HepG2 (cell line): ENCODE results near the gene FGD6. TPM values are rescaled to one million over a fixed set of nuclear protein-coding genes. Genes with fewer than 3 reads are reported as not detected.

ENCODE experiments used
- ATAC-seq: fragments of 200-7000 bp; cut with Tn5 transposase; 3 replicates; pipeline ENCODE4 v1.9.1; 2020; ENCODE audit warnings: mild to moderate bottlenecking, moderate library complexity
- BruUV-seq: library from RNA; stranded (reverse); fragments of 400-500 nt; replicated peaks from 2 replicates; lab custom pipeline; 2021; lab: Mats Ljungman, UMichigan
- CTCF ChIA-PET: fragments of 300-600 bp; formaldehyde crosslinking; extraction: SDS; loops from one replicate; lab custom pipeline; 2021; ENCODE audit warnings: low total read pairs, inconsistent platforms, low intra/inter-chr PET ratio; lab: Yijun Ruan, JAX
- POLR2A ChIA-PET: fragments of 350-600 bp; sonication (Branson Sonifier 250); formaldehyde crosslinking; loops from one replicate; lab custom pipeline; 2020; ENCODE audit warnings: antibody characterized with exemption, inconsistent platforms; lab: Yijun Ruan, JAX
- DNase-seq: peaks from one replicate; pipeline ENCODE4 v3.0.0-alpha.2; 2015; ENCODE audit warnings: low spot score
- FAIRE-seq: peaks from 3 replicates; lab custom pipeline; 2011; peaks lifted over from hg19 to GRCh38; lab: Jason Lieb, UNC
- H2AFZ ChIP-seq: one replicate; pipeline ENCODE4 v1.6.1; 2011; ENCODE audit warnings: low read length, inconsistent platforms
- H3K27ac ChIP-seq: fragments of 300-600 bp; 3 replicates; pipeline ENCODE4 v1.8.0; 2011; ENCODE audit warnings: mixed run types, mild to moderate bottlenecking, mixed read lengths, low read length, inconsistent platforms; ENCODE audit not compliant: insufficient read depth; ENCODE audit errors: extremely low read length
- H3K27me3 ChIP-seq, 2 experiments: fragments of 200-600 bp in 1 of 2; 2 replicates in 1 of 2; 3 replicates in 1 of 2; pipeline versions ENCODE4 v1.6.0 to v1.8.0; 2011; ENCODE audit warnings: low read length in 2 of 2, mild to moderate bottlenecking in 2 of 2, moderate library complexity in 2 of 2, inconsistent platforms in 1 of 2; ENCODE audit not compliant: insufficient read depth in 2 of 2, control insufficient read depth in 1 of 2
- H3K36me3 ChIP-seq, 2 experiments: fragments of 200-600 bp in 1 of 2; replicated peaks in 1 of 2; 2 replicates in 1 of 2; 3 replicates in 1 of 2; pipeline versions ENCODE4 v1.5.1 to v1.8.0; 2011; ENCODE audit warnings: low read length in 2 of 2, inconsistent platforms in 1 of 2; ENCODE audit not compliant: insufficient read depth in 2 of 2, control insufficient read depth in 1 of 2
- H3K4me1 ChIP-seq: 2 replicates; pipeline ENCODE4 v1.5.1; 2012; ENCODE audit warnings: low read length, inconsistent platforms; ENCODE audit not compliant: insufficient read depth
- H3K4me2 ChIP-seq: 2 replicates; pipeline ENCODE4 v1.6.0; 2011; ENCODE audit warnings: low read depth, low read length, inconsistent platforms
- H3K4me3 ChIP-seq, 3 experiments: fragments of 200-600 bp in 1 of 3; sonication (generic), shearing (Covaris generic) in 1 of 3; replicated peaks in 1 of 3; 2 replicates each; pipeline ENCODE4 v1.5.1; 2011 to 2016; ENCODE audit warnings: low read length in 3 of 3, inconsistent platforms in 2 of 3, low read depth in 2 of 3, mild to moderate bottlenecking in 2 of 3, control low read depth in 1 of 3, mixed read lengths in 1 of 3; ENCODE audit not compliant: insufficient read depth in 1 of 3
- H3K79me2 ChIP-seq: one replicate; pipeline ENCODE4 v1.6.1; 2011; ENCODE audit warnings: low read length, inconsistent platforms; ENCODE audit not compliant: insufficient read depth
- H3K9ac ChIP-seq: 2 replicates; pipeline ENCODE4 v1.6.0; 2011; ENCODE audit warnings: mild to moderate bottlenecking, low read depth, low read length, inconsistent platforms; ENCODE audit not compliant: insufficient read depth
- H3K9me3 ChIP-seq: 2 replicates; pipeline ENCODE4 v1.5.1; 2012; ENCODE audit warnings: mild to moderate bottlenecking, low read length
- H4K20me1 ChIP-seq: 2 replicates; pipeline ENCODE4 v1.6.0; 2011; ENCODE audit warnings: inconsistent platforms, mild to moderate bottlenecking, low read length, moderate library complexity; ENCODE audit not compliant: insufficient read depth
- KDM6A ChIP-seq: IDR thresholded peaks from 2 replicates; pipeline ENCODE4 v1.6.1; 2016; ENCODE audit warnings: low read depth
- NCOA2 ChIP-seq: sonication (generic); formaldehyde crosslinking; IDR thresholded peaks from 2 replicates; pipeline ENCODE4 v1.8.0; 2022; ENCODE audit warnings: inconsistent platforms
- SOX5 ChIP-seq: IDR thresholded peaks from 2 replicates; pipeline ENCODE4 v1.6.1; 2016; ENCODE audit warnings: borderline replicate concordance
- ZFP1 ChIP-seq: IDR thresholded peaks from 2 replicates; pipeline ENCODE4 v1.6.1; 2016
- ZNF121 ChIP-seq: sonication (generic); formaldehyde crosslinking; IDR thresholded peaks from 2 replicates; pipeline ENCODE4 v1.5.0; 2020; ENCODE audit warnings: mild to moderate bottlenecking, missing genetic modification reagents
- ZNF232 ChIP-seq: sonication (generic); formaldehyde crosslinking; IDR thresholded peaks from 2 replicates; pipeline ENCODE4 v1.4.0; 2020; ENCODE audit warnings: missing genetic modification reagents, borderline replicate concordance
- ZNF263 ChIP-seq: sonication (generic); formaldehyde crosslinking; IDR thresholded peaks from 2 replicates; pipeline ENCODE4 v1.4.0; 2020; ENCODE audit warnings: missing genetic modification reagents
- ZNF776 ChIP-seq: sonication (generic); formaldehyde crosslinking; IDR thresholded peaks from 2 replicates; pipeline ENCODE4 v1.4.0; 2020; ENCODE audit warnings: mild to moderate bottlenecking, missing genetic modification reagents
- WGBS: methylation state at CpG from one replicate; pipeline ENCODE4 v1.1.6; 2017; ENCODE audit warnings: low lambda C conversion rate; 5-methylcytosine and 5-hydroxymethylcytosine counted together
- in situ Hi-C: cut with HindIII; loops from 2 replicates; pipeline ENCODE4 v1.10.0; 2017; ENCODE audit warnings: low pct_unique_long_range_greater_than_20kb; ENCODE audit not compliant: extremely low pct_ligation_motif_present
- intact Hi-C: fragments of 100-400 bp; cut with micrococcal nuclease; formaldehyde crosslinking; loops from one replicate; pipeline ENCODE4 v1.10.0; 2022; ENCODE audit not compliant: unreplicated experiment
- polyA plus RNA-seq, 8 experiments: library from polyadenylated mRNA; depleted of rRNA in 3 of 8; stranded (reverse) in 7 of 8; unstranded in 1 of 8; fragments of >200 nt; fragmentation: Illumina TruSeq in 4 of 8; extraction: Trizol in 4 of 8; gene quantifications; 2 replicates each; pipeline versions ENCODE4 v1.2.1 to v1.2.3, GENCODE V29; 2011 to 2016; ENCODE audit warnings: low read depth in 4 of 8, missing spikeins in 1 of 8, mixed read lengths in 1 of 8; ENCODE audit not compliant: insufficient read depth in 1 of 8
- total RNA-seq, 5 experiments: library from RNA; depleted of rRNA; stranded (reverse); fragments of >200 nt; fragmentation: Illumina TruSeq; extraction: Trizol; gene quantifications; 2 replicates each; pipeline ENCODE4 v1.2.3, GENCODE V29; 2016; ENCODE audit warnings: low read depth in 1 of 5
- TF ChIP-seq, protein P1 (sequence below), 2 experiments: fragments of 450-650 bp in 1 of 2; sonication (generic) in 1 of 2; formaldehyde crosslinking in 1 of 2; IDR thresholded peaks; 2 replicates each; pipeline versions ENCODE4 v1.6.1 to v1.8.0; 2016 to 2022; ENCODE audit warnings: antibody characterized with exemption in 1 of 2, mild to moderate bottlenecking in 1 of 2, missing genetic modification reagents in 1 of 2
- TF ChIP-seq, protein P2 (sequence below): sonication (generic); formaldehyde crosslinking; IDR thresholded peaks from 2 replicates; pipeline ENCODE4 v1.5.0; 2020; ENCODE audit warnings: missing genetic modification reagents
- TF ChIP-seq, protein P3 (sequence below): sonication (generic); formaldehyde crosslinking; IDR thresholded peaks from 2 replicates; pipeline ENCODE4 v1.4.0; 2020; ENCODE audit warnings: mild to moderate bottlenecking, low read depth, missing genetic modification reagents

The FGD6 gene
- total and polyA plus RNA-seq, 2 of the 13 experiments (the other 11 are each of a cell fraction or from before 2014, with no cell fraction given): 2.2 to 4.3 TPM

DNA sequence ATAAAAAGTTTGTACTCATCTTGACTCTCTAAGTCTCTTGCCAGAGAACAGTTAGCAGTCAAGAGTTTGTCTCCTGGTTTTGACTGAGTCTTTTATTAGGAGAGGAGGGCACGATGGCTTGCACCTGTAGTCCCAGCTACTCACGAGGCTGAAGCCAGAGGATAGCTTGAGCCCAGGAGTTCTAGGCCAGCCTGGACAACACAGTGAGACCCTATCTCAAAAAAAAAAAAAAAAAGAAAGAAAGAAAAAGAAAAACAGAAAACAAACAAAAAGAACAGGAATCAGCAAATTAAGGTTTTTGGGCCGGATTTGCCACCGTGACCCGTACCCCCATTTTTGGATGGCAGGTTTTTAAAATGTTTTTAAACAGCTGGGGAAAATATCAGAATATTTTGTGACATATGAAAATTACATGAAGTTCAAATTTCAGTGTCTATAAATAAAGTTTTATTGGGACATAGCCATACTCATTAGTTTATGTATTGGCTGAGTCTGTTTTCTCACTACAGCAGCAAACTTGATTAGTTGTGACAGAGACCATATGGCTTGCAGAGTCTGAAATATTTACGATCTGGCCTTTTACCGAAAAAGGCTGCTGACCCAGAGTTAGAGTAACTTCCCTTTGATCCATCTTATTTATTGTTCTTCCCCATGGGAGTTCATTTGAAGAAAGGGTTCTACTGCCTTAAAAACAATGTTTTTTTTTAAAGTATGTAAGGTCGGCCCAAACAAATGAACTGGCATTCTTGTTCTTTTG lies 31.5 kb upstream of the FGD6 start:
- peaks cover 28% of the 10 kb centered on the region for H3K79me2 ChIP-seq
- peaks cover 2% of the 10 kb centered on the region; the same call in 1 of the 2 replicates for H4K20me1 ChIP-seq
- no peaks in the 10 kb centered on the region for H3K9me3 ChIP-seq
- FAIRE-seq (no peak), DNase-seq (no peak), ATAC-seq (no peak)
- BruUV-seq: no TSS peak
- H3K9ac ChIP-seq: no peak overlapping the region
- ChIA-PET CTCF (no interaction called here), POLR2A (no interaction called here)
- H3K27me3 ChIP-seq: no peaks in the 10 kb centered on the region; a peak in 1 of 5 replicates
- H3K4me2 ChIP-seq: no peak overlapping the region
- no peak overlapping the region for H3K4me3 ChIP-seq
- H2AFZ ChIP-seq: no peak overlapping the region
- in situ Hi-C loops (no loop called here), intact Hi-C loops (no loop called here)
- TF ChIP-seq ZNF263 (CRISPR knock-in tag): no peak
- no peak for TF ChIP-seq KDM6A
- TF ChIP-seq SOX5 (CRISPR knock-in tag): 0 out of 2 replicates have a peak, but pooled peaks have one; percentile 11
- no peak for TF ChIP-seq ZNF776 (CRISPR knock-in tag)
- no peak for TF ChIP-seq ZFP1
- TF ChIP-seq, protein P1, sequence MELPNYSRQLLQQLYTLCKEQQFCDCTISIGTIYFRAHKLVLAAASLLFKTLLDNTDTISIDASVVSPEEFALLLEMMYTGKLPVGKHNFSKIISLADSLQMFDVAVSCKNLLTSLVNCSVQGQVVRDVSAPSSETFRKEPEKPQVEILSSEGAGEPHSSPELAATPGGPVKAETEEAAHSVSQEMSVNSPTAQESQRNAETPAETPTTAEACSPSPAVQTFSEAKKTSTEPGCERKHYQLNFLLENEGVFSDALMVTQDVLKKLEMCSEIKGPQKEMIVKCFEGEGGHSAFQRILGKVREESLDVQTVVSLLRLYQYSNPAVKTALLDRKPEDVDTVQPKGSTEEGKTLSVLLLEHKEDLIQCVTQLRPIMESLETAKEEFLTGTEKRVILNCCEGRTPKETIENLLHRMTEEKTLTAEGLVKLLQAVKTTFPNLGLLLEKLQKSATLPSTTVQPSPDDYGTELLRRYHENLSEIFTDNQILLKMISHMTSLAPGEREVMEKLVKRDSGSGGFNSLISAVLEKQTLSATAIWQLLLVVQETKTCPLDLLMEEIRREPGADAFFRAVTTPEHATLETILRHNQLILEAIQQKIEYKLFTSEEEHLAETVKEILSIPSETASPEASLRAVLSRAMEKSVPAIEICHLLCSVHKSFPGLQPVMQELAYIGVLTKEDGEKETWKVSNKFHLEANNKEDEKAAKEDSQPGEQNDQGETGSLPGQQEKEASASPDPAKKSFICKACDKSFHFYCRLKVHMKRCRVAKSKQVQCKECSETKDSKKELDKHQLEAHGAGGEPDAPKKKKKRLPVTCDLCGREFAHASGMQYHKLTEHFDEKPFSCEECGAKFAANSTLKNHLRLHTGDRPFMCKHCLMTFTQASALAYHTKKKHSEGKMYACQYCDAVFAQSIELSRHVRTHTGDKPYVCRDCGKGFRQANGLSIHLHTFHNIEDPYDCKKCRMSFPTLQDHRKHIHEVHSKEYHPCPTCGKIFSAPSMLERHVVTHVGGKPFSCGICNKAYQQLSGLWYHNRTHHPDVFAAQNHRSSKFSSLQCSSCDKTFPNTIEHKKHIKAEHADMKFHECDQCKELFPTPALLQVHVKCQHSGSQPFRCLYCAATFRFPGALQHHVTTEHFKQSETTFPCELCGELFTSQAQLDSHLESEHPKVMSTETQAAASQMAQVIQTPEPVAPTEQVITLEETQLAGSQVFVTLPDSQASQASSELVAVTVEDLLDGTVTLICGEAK (IDR thresholded peaks at IDR 0.05): peak; percentile 24; the same call in 1 of the 2 replicates
- TF ChIP-seq, protein P1 (CRISPR knock-in tag; IDR thresholded peaks at IDR 0.05): no peak
- TF ChIP-seq, protein P2, sequence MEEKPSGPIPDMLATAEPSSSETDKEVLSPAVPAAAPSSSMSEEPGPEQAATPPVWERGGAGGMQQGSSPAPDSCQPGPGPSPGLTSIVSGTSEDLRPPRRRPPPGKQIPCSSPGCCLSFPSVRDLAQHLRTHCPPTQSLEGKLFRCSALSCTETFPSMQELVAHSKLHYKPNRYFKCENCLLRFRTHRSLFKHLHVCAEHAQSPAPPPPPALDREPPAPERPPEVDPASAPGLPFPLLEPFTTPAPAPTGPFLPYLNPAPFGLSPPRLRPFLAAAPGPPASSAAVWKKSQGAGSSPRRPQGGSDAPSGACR (CRISPR knock-in tag): no peak
- TF ChIP-seq NCOA2 (CRISPR knock-in tag): no peak
- peak; percentile 63 for TF ChIP-seq ZNF121 (CRISPR knock-in tag)
- TF ChIP-seq, protein P3, sequence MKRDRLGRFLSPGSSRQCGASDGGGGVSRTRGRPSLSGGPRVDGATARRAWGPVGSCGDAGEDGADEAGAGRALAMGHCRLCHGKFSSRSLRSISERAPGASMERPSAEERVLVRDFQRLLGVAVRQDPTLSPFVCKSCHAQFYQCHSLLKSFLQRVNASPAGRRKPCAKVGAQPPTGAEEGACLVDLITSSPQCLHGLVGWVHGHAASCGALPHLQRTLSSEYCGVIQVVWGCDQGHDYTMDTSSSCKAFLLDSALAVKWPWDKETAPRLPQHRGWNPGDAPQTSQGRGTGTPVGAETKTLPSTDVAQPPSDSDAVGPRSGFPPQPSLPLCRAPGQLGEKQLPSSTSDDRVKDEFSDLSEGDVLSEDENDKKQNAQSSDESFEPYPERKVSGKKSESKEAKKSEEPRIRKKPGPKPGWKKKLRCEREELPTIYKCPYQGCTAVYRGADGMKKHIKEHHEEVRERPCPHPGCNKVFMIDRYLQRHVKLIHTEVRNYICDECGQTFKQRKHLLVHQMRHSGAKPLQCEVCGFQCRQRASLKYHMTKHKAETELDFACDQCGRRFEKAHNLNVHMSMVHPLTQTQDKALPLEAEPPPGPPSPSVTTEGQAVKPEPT (CRISPR knock-in tag): no peak
- TF ChIP-seq ZNF232 (CRISPR knock-in tag): no peak
- no peak overlapping the region for H3K27ac ChIP-seq
- H3K36me3 ChIP-seq: peaks cover 2 to 6% of the 10 kb centered on the region in 2 experiments
- peaks cover 13% of the 10 kb centered on the region; the same call in 1 of the 2 replicates for H3K4me1 ChIP-seq
- 88% methylated on average over 8 of the region's 8 CpGs for WGBS
